HG03521 (cell line): ENCODE measurements around the gene TAOK1.

ENCODE experiments used
- ATAC-seq: cut with Tn5 transposase; IDR thresholded peaks from one replicate; pipeline ENCODE4 v1.9.1; 2021; ENCODE audit warnings: mild to moderate bottlenecking, moderate library complexity; ENCODE audit not compliant: unreplicated experiment

The TAOK1 gene

DNA sequence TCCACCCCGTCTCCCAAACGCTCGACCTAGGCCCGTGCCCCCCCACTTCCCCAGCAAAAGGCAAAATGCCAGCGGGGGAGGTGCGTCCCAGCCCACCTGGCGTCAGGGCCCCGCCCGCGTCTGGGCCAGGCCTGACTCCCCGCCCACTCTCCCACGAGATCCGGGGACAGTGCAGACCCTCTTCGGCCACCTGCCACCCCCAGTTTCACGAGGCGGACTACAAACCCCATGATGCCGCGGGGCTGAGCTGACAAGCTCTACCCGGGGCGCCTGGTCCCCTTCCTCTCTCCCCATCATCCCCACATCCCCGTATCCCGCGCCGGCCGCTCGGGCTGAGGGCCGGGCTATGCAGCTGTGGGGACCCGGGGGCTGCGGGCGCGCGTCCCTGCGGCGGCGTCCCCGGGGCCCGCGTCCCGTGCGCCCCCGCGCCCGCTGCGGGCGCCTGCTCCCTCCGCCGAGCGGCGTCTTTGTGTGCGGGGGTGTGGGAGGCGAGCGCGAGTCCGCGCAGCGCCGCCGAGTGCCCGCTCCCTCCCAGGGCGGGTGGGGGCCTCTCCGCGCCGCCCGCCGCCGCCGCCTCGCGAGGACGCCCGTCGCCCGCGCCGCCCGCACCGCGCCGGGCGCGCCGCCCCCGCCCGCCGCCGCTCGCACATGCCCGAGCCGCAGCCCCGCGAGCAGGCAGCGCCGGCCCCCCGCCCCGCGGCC is 202.8 kb downstream of the TAOK1 start, which contains the start of gene ANKRD13B:
TSS of gene ANKRD13B (plus strand) at position 283 of the 702 bp plus-strand sequence. CDS start 490 bp downstream, outside the sequence.
- ATAC-seq = no peak

DNA sequence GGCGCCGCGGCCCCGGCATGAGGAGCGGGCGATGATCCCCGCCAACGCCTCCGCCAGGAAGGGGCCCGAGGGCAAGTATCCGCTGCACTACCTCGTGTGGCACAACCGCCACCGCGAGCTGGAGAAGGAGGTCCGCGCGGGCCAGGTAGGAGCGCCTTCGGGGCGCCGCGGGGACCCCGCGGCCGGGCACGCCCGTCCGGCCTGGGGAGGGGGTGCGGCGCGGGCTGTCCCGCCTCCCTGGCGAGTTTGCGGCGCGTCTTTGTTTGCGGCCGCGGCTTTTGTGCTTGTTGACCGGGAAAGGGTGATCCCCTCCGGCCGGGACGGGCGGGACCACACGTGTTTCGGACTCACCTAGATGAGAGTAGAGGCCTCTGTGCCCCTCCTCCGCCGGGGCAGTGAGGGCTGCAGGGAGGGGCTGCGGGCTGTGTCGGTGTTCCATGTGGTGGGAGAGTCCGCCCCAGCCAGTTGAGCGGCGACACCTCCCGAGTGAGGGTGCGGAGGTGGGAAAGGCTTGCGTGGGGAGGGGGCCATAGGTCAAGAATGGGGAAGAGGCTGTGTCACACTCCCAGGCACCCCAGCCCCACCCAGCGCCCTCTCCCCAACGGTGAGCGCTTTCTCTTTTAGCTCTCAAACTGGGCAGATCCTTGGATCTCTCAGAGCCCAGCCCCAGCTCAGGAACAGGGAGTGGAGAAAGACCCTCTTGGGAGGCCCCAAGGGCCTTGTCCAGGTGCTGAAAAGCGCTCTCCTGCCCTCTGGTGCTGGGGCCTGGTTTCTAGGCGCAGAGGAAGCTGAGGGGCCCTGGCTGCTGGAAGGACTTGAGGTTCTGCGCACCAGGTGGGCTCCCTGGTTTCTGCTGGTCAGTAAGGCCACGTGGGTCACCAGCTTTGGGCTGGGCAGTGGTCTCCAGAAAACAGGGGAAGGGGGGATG is 203.7 kb downstream of the TAOK1 start:
- ATAC-seq = no peak

DNA sequence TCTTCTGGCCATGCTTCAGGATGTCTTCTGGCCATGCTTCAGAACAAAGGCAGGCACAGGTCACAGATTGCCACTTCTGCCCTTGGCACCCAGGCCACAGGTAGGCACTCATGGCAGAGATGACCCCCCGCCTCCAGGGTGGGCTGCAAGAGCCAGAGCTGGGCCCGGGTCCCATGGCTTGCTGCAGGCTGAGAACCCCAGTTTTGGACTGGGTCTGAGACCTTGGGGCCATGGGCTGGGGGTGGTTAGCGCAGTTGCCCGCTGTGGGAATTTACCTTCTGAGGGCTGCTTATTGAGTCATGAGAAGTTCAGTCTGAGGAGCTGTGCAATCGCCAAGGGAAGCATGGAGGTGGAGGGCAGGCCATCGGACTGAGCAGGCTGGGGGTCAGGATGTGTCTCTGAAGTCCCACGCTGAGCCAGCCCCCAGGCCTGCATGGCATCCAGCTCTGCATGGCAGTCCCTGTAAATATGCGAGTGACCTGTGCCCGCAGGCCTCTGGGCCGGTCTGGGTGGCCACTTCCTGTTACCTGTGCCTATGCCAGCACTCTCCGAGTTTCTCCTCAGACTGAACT is 204.4 kb downstream of the TAOK1 start:
- ATAC-seq = no peak

DNA sequence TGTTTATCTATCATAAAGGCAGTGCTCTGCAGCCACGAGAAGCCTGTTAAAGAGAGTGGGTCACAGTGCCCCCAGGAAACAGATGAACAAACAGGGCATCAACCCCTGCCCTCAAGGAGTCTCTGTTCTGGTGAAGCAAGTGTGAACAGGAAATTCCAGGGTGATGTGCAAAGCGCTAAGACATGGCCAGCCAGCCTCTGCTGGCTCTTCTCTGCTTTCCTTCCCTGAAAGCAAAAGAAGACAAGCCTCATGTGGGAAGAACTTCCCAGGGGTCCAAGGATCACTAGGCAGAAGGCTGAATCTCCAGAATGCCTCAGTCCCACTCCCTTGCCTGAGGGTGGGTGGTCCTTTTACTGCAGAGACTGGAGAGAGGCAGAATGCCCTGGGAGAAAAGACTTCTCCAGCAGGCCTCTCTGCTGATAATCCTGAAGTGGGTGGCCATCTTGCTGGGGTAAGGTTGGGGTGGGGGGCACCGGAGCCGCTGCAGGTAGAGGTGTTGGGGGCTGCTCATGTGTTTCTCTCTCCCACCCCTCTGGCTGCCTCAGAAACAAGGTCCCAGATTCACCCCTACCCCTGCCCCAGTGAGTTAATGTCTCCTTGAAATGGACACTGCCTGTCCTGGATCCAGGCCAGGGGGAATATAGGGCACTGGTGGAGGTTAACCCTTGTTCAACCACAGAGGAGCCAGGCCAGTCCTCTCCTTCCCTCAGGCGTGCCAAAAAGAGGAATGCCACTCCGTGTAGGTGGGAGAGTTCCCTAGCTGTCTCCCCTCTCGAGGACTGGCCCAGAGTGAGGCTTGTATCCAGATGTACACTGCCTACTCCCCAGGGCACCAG is 205.2 kb downstream of the TAOK1 start:
- no peak for ATAC-seq

DNA sequence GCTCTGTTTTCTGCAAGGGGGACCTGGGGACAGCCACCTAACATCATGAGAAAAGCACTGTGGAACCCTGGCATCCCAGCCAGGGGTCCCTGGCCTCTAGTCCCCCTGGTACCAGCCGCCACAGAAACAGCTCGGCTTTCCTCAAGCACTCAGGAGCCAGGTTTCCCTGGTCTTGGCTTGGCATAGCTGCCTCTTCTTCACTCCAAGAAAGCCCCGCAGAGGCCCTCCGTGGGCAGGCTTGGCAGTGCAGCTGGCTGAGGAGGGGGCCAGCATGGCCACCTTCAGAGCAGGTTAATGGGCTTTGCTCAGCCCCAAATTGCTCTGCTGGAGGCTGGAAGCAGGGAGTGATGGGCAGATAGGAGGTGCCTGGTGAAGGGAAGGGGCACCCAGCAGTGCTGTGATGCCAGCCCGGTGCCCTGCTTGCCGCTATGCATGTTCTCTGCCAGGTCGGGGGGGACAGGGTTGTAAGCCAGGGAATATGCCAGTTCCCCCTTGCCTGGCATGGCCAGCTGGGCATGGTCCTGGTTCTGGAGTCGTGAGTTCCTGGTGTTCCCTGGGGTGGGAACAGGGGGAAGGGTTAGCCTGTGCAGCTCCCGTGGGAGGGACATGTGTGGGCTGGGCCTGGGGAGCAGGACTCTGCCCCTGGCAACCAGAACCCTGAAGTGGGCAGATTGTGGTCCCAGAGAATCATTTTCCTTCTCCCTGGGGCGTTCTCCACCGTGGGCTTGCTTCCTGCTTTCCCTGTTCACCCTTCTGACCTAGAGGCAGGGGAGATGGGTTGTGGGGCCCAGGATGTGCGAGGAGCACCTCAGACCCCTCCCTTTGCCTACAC is 206.0 kb downstream of the TAOK1 start:
- ATAC-seq = no peak

DNA sequence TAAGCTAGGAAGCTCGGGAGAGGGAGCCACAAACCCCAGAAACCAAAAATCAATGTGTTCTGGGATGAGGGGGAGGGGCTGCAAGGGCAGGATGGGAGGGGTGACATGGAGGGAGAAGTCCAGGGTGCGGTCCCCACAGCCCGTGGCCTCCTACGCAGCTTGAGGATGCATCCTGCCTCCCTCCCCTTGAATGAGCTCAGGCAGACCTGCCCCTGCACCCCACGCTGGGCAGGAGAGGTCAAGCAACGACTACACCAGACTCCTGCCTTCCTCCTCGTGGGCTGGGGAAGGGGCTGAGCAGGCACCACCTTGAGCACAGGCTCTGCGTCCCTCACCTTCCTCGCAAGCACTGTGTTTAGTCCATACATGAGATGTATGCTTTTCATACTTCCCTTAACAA is 206.6 kb downstream of the TAOK1 start:
- no peak for ATAC-seq

DNA sequence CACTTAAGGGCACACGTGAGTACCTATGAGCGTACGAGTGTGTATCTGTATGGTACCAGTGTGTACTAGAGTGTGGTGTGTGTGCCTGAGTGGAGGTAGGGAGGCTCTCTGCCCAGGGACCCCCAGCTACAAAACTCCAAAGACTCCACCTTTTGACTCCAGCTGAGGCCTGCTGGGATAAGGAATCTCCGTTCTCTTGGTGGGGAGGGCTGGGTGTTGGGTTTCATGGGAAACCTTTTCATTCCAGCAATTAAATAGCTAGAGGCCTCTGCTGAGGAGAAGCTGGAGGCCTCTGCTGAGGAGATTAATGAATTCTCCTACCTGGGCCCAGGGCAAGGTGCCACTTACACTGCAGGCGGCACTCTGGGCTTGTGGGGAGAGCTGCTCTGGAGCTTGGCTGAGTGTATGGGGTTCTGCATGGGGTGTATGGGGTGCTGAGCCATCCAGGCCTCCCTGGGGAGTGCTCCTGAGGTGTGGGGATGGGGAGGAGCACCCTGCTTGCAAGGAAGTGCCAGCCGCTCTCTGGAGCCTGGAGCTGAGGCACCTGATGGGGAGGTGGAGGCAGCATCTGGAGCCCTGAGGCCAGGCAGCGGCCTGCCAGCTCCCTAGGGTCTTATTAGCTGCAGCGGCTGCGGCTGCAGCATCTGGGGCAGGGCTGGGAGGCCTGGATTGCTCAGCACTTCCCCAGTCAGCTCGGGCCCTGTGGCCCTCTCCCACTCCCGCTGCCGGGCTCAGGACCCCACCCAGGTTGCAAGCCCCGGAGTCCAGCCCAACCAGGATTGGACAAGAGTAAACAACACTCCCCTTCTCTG is 207.4 kb downstream of the TAOK1 start:
- ATAC-seq = no peak
